GM23338 (cell line): ENCODE data around the gene RIC8A. TPM values are rescaled to one million over a fixed set of nuclear protein-coding genes. Genes with fewer than 3 reads are reported as not detected.
A peak's percentile ranks its signal among the peaks of the same experiment; 100 is the strongest.

Source experiments
- ATAC-seq: fragments of 200-7000 bp; cut with Tn5 transposase; 3 replicates; pipeline ENCODE4 v1.9.1; 2020
- DNase-seq: peaks from one replicate; pipeline ENCODE4 v3.0.0-alpha.2; 2015; ENCODE audit warnings: low spot score
- H2AFZ ChIP-seq: fragments of 200-600 bp; sonication (generic); 2 replicates; pipeline ENCODE4 v1.8.0; 2016; ENCODE audit warnings: antibody characterized with exemption, mild to moderate bottlenecking, moderate library complexity
- H3F3A ChIP-seq: fragments of 200-600 bp; sonication (generic); replicated peaks from 2 replicates; pipeline ENCODE4 v1.8.0; 2017; ENCODE audit warnings: antibody characterized with exemption, mixed run types, low read depth
- H3K27ac ChIP-seq: fragments of 200-600 bp; sonication (generic); 2 replicates; pipeline ENCODE4 v1.6.1; 2016; ENCODE audit warnings: low read depth
- H3K27me3 ChIP-seq: fragments of 200-600 bp; sonication (generic); 2 replicates; pipeline ENCODE4 v1.8.0; 2016; ENCODE audit warnings: mild to moderate bottlenecking, mixed run types, moderate library complexity; ENCODE audit not compliant: insufficient read depth
- H3K36me3 ChIP-seq: fragments of 200-600 bp; sonication (generic); 2 replicates; pipeline ENCODE4 v1.8.0; 2016; ENCODE audit warnings: mild to moderate bottlenecking; ENCODE audit not compliant: insufficient read depth
- H3K4me1 ChIP-seq: fragments of 200-600 bp; sonication (generic); 2 replicates; pipeline ENCODE4 v1.8.0; 2016; ENCODE audit warnings: mild to moderate bottlenecking, moderate library complexity; ENCODE audit not compliant: insufficient read depth
- H3K4me2 ChIP-seq: fragments of 200-600 bp; sonication (generic); 2 replicates; pipeline ENCODE4 v1.7.1; 2017; ENCODE audit warnings: mixed run types
- H3K4me3 ChIP-seq: fragments of 200-600 bp; sonication (generic); 2 replicates; pipeline ENCODE4 v1.6.1; 2016; ENCODE audit warnings: mixed run types
- H3K79me2 ChIP-seq: fragments of 200-600 bp; sonication (generic); replicated peaks from 2 replicates; pipeline ENCODE4 v1.8.0; 2017; ENCODE audit warnings: mild to moderate bottlenecking; ENCODE audit not compliant: insufficient read depth
- H3K9me2 ChIP-seq: fragments of 200-600 bp; sonication (generic); 2 replicates; pipeline ENCODE4 v1.8.0; 2017; ENCODE audit not compliant: insufficient read depth
- H4K20me1 ChIP-seq: fragments of 200-600 bp; sonication (generic); replicated peaks from 2 replicates; pipeline ENCODE4 v1.8.0; 2017; ENCODE audit warnings: mild to moderate bottlenecking; ENCODE audit not compliant: insufficient read depth
- H3K27ac Mint-ChIP-seq: 2 replicates; pipeline ENCODE4 v1.8.0; 2020; ENCODE audit warnings: inconsistent platforms, mild to moderate bottlenecking, moderate library complexity, mixed read lengths
- H3K27me3 Mint-ChIP-seq: 3 replicates; pipeline ENCODE4 v1.8.0; 2022; ENCODE audit warnings: low read depth, mild to moderate bottlenecking, moderate library complexity, mixed read lengths, inconsistent platforms; ENCODE audit not compliant: insufficient read depth, poor library complexity
- H3K36me3 Mint-ChIP-seq: 3 replicates; pipeline ENCODE4 v1.8.0; 2021; ENCODE audit warnings: low read depth, mild to moderate bottlenecking, inconsistent platforms, moderate library complexity, mixed read lengths
- H3K4me1 Mint-ChIP-seq: 3 replicates; pipeline ENCODE4 v1.8.0; 2020; ENCODE audit warnings: mild to moderate bottlenecking, inconsistent platforms, mixed read lengths
- H3K4me3 Mint-ChIP-seq: 3 replicates; pipeline ENCODE4 v1.8.0; 2021; ENCODE audit warnings: moderate library complexity, mild to moderate bottlenecking, inconsistent platforms, mixed read lengths
- H3K9me3 Mint-ChIP-seq: 3 replicates; pipeline ENCODE4 v1.8.0; 2020; ENCODE audit warnings: moderate library complexity, mild to moderate bottlenecking, inconsistent platforms, mixed read lengths
- CREB1 ChIP-seq: fragments of 250-450 bp; sonication (Bioruptor Pico); IDR thresholded peaks from 2 replicates; pipeline ENCODE4 v1.5.0; 2020; ENCODE audit warnings: low read depth, mild to moderate bottlenecking, moderate library complexity
- EZH2phosphoT487 ChIP-seq: fragments of 200-600 bp; sonication (generic); IDR thresholded peaks from one replicate; pipeline ENCODE4 v1.8.1; 2018; ENCODE audit warnings: antibody characterized with exemption; ENCODE audit not compliant: unreplicated experiment
- JUNB ChIP-seq: IDR thresholded peaks from one replicate; pipeline ENCODE4 v1.6.1; 2016; ENCODE audit warnings: antibody characterized with exemption; ENCODE audit not compliant: unreplicated experiment
- NANOG ChIP-seq: IDR thresholded peaks from 2 replicates; pipeline ENCODE4 v1.6.1; 2016; ENCODE audit warnings: antibody characterized with exemption, borderline replicate concordance
- POLR2AphosphoS5 ChIP-seq: IDR thresholded peaks from 2 replicates; pipeline ENCODE4 v1.6.1; 2016; ENCODE audit warnings: antibody characterized with exemption, low read depth
- ZNF114 ChIP-seq: fragments of 250-450 bp; sonication (Bioruptor Pico); IDR thresholded peaks from 2 replicates; pipeline ENCODE4 v1.5.0; 2020; ENCODE audit warnings: mild to moderate bottlenecking, moderate library complexity
- ZNF462 ChIP-seq: fragments of 250-450 bp; sonication (Bioruptor Pico); IDR thresholded peaks from 2 replicates; pipeline ENCODE4 v1.5.0; 2020; ENCODE audit warnings: mild to moderate bottlenecking, moderate library complexity
- polyA plus RNA-seq: library from polyadenylated mRNA; unstranded; fragments of >200 nt; fragmentation: Nextera tagmentation; extraction: Ambion mirVana; gene quantifications from 2 replicates; pipeline ENCODE4 v1.2.1, GENCODE V29; 2016
- total RNA-seq: library from RNA; depleted of rRNA; stranded (reverse); fragments of >200 nt; shearing (Covaris generic); gene quantifications from 2 replicates; pipeline ENCODE4 v1.2.3, GENCODE V29; 2014

RIC8A gene
- total and polyA plus RNA-seq, 2 experiments from 2014 or later: 23.6 to 81.3 TPM

DNA sequence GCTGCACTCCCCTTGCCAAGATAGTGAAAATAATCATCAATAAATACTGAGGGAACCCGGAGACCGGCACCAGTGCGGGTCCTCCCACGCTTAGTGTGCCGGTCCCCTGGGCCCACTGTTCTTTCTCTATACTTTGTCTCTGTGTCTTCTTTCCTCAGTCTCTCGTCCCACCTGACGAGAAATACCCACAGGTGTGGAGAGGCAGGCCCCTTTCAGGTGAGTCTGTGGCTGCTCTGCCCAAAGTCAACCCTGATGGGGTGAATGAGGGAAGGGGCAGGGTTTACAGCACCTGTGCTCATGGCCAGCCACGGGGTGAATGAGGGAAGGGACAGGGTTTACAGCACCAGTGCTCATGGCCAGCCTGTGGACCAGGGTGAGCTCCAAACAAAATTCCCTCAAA lies 5.0 kb upstream of the RIC8A start:
- H3K4me3 ChIP-seq: no peak overlapping the region
- peaks cover 4% of the 10 kb centered on the region; the same call in 1 of the 2 replicates for H4K20me1 ChIP-seq
- no peaks in the 10 kb centered on the region for H3K9me2 ChIP-seq
- DNase-seq (no peak), ATAC-seq (no peak)
- Mint-ChIP-seq H3K36me3 (peaks cover 15% of the 10 kb centered on the region), H3K4me3 (no peak overlapping the region), H3K27ac (no peak overlapping the region), H3K27me3 (peaks cover 15% of the 10 kb centered on the region), H3K9me3 (no peaks in the 10 kb centered on the region; the same call in 2 of the 3 replicates), H3K4me1 (peaks cover 4% of the 10 kb centered on the region; the same call in 1 of the 3 replicates)
- TF ChIP-seq JUNB: no peak
- H3F3A ChIP-seq: peaks cover under 1% of the 10 kb centered on the region
- H3K27ac ChIP-seq: no peak overlapping the region
- H3K4me1 ChIP-seq: peaks cover 5% of the 10 kb centered on the region; the same call in 1 of the 2 replicates
- H3K4me2 ChIP-seq: no peak overlapping the region
- H3K79me2 ChIP-seq: peaks cover 13% of the 10 kb centered on the region
- H2AFZ ChIP-seq: no peak overlapping the region
- no peaks in the 10 kb centered on the region for H3K36me3 ChIP-seq
- no peaks in the 10 kb centered on the region for H3K27me3 ChIP-seq

GRCh38 chr11:203056-203944 lies 4.2 kb upstream of the RIC8A start:
- TF ChIP-seq POLR2AphosphoS5 (peak; percentile 6; the same call in 1 of the 2 replicates), CREB1 (CRISPR knock-in tag) (no peak)
- H3K27ac Mint-ChIP-seq: no peak overlapping the region
- H3K4me1 ChIP-seq: peaks cover 5% of the 10 kb centered on the region; the same call in 1 of the 2 replicates
- no peak for ATAC-seq
- no peak overlapping the region for H3K4me2 ChIP-seq
- H3F3A ChIP-seq: peaks cover 9% of the 10 kb centered on the region
- H2AFZ ChIP-seq: no peak overlapping the region
- peaks cover 18% of the 10 kb centered on the region for H3K27me3 Mint-ChIP-seq
- DNase-seq: no peak
- H3K27ac ChIP-seq: no peak overlapping the region
- H3K9me2 ChIP-seq: no peaks in the 10 kb centered on the region
- no peak overlapping the region for H3K4me3 ChIP-seq
- H3K36me3 Mint-ChIP-seq: peaks cover 21% of the 10 kb centered on the region
- no peak overlapping the region for H3K4me3 Mint-ChIP-seq
- peaks cover 16% of the 10 kb centered on the region for H3K79me2 ChIP-seq
- no peaks in the 10 kb centered on the region for H3K36me3 ChIP-seq
- peaks cover 4% of the 10 kb centered on the region; the same call in 1 of the 3 replicates for H3K4me1 Mint-ChIP-seq
- H3K9me3 Mint-ChIP-seq: no peaks in the 10 kb centered on the region; the same call in 2 of the 3 replicates
- peaks cover 4% of the 10 kb centered on the region; the same call in 1 of the 2 replicates for H4K20me1 ChIP-seq
- H3K27me3 ChIP-seq: no peaks in the 10 kb centered on the region

DNA sequence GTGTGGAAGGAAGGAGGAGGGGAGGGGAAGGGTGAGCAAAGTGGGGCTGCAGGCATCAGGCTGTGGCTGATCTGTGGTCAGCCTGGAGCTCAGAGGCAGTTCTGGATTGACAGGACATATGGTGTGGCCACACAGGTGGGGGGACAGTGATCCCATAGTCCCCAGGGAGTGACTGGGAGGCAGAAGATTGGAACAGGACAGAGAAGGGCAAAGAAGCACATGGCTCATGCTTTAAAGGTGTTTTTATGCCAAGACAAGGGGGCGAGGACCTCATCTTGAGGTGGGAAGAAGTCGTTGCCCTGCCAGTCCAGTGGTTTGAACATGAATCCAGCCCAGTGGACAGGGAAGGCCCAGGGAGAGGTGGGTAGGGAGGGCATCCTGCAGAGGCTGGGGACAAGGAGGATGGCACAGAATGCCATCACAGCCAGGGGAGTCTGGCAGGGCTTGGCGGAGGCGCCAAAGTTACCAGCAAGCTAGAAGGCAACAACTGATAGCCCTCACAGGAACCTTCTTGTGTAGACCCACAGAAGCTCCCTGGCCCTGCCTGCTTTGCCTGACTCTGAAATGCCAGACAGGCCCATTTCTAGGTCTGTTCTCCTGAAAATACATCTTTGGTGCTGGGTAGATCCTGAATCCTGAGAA lies 3.4 kb upstream of the RIC8A start:
- Mint-ChIP-seq H3K36me3 (peaks cover 21% of the 10 kb centered on the region), H3K4me1 (peaks cover 4% of the 10 kb centered on the region; the same call in 1 of the 3 replicates), H3K27me3 (peaks cover 13% of the 10 kb centered on the region), H3K27ac (no peak overlapping the region), H3K4me3 (no peak overlapping the region), H3K9me3 (no peaks in the 10 kb centered on the region)
- H3K79me2 ChIP-seq: peaks cover 16% of the 10 kb centered on the region
- H4K20me1 ChIP-seq: peaks cover 4% of the 10 kb centered on the region; the same call in 1 of the 2 replicates
- peaks cover 9% of the 10 kb centered on the region for H3F3A ChIP-seq
- no peak overlapping the region for H3K4me3 ChIP-seq
- H3K27ac ChIP-seq: no peak overlapping the region
- ATAC-seq: no peak
- H3K36me3 ChIP-seq: no peaks in the 10 kb centered on the region
- H3K27me3 ChIP-seq: no peaks in the 10 kb centered on the region
- no peak overlapping the region for H3K4me2 ChIP-seq
- no peak for DNase-seq
- H2AFZ ChIP-seq: no peak overlapping the region
- peaks cover 5% of the 10 kb centered on the region; the same call in 1 of the 2 replicates for H3K4me1 ChIP-seq
- no peaks in the 10 kb centered on the region for H3K9me2 ChIP-seq
- no peak for TF ChIP-seq ZNF114 (CRISPR knock-in tag)
- TF ChIP-seq EZH2phosphoT487: no peak
- no peak for TF ChIP-seq ZNF462
- no peak for TF ChIP-seq CREB1 (CRISPR knock-in tag)
- TF ChIP-seq POLR2AphosphoS5: no peak
- no peak for TF ChIP-seq NANOG
